ENCODE results near the gene SEMA3C. TPM values are rescaled to one million over a fixed set of nuclear protein-coding genes. Genes with fewer than 3 reads are reported as not detected.

Gene SEMA3C
- total RNA-seq, 2 donors from 2014 or later, result 66.4 to 147 TPM

- H3K36me3 ChIP-seq, result no peaks in the 10 kb centered on the region
- H3K4me3 ChIP-seq, result no peak overlapping the region
- H3K27me3 ChIP-seq (replicated peaks; ENCODE audit: insufficient read depth), result no peaks in the 10 kb centered on the region
- WGBS, result 61% methylated on average over 6 of the region's 6 CpGs
- intact Hi-C loops (cut with DNase I), result loop anchor here (5.0 kb wide), 1 partner anchor 74 kb away; no protein-coding TSS in a partner anchor
- TF ChIP-seq, protein P1, sequence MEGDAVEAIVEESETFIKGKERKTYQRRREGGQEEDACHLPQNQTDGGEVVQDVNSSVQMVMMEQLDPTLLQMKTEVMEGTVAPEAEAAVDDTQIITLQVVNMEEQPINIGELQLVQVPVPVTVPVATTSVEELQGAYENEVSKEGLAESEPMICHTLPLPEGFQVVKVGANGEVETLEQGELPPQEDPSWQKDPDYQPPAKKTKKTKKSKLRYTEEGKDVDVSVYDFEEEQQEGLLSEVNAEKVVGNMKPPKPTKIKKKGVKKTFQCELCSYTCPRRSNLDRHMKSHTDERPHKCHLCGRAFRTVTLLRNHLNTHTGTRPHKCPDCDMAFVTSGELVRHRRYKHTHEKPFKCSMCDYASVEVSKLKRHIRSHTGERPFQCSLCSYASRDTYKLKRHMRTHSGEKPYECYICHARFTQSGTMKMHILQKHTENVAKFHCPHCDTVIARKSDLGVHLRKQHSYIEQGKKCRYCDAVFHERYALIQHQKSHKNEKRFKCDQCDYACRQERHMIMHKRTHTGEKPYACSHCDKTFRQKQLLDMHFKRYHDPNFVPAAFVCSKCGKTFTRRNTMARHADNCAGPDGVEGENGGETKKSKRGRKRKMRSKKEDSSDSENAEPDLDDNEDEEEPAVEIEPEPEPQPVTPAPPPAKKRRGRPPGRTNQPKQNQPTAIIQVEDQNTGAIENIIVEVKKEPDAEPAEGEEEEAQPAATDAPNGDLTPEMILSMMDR (IDR thresholded peaks at IDR 0.05), result no peak
- TF ChIP-seq POLR2AphosphoS5 (IDR thresholded peaks at IDR 0.05) (no peak), POLR2A (IDR thresholded peaks at IDR 0.05) (no peak)
- H3K27ac ChIP-seq, result no peak overlapping the region
- no peaks in the 10 kb centered on the region for H3K9me3 ChIP-seq
- no peak for DNase-seq (ENCODE audit: low spot score)
- peaks cover 4% of the 10 kb centered on the region for H3K4me1 ChIP-seq (replicated peaks)
These were observed 135.6 kb downstream of the SEMA3C start for GRCh38 chr7:80783186-80783677.

- H3K36me3 ChIP-seq, result no peaks in the 10 kb centered on the region
- peak overlapping the region; percentile 42 to 60 for H3K27ac ChIP-seq
- H3K4me3 ChIP-seq, result no peak overlapping the region
- H3K27me3 ChIP-seq (replicated peaks; ENCODE audit: insufficient read depth), result no peaks in the 10 kb centered on the region
- DNase-seq (ENCODE audit: low spot score), result peak; percentile 86
- H3K9me3 ChIP-seq, result no peaks in the 10 kb centered on the region
- intact Hi-C loops (cut with DNase I), result loop anchor here (5.0 kb wide), 1 partner anchor 76 kb away; no protein-coding TSS in a partner anchor
- peaks cover 4% of the 10 kb centered on the region for H3K4me1 ChIP-seq (replicated peaks)
- TF ChIP-seq POLR2A (IDR thresholded peaks at IDR 0.05) (no peak), POLR2AphosphoS5 (IDR thresholded peaks at IDR 0.05) (peak; percentile 85)
- TF ChIP-seq, protein P1 (IDR thresholded peaks at IDR 0.05), result peak in 1 of 4 experiments; percentile 9
These were observed 137.3 kb downstream of the SEMA3C start for GRCh38 chr7:80781561-80781979.

DNA sequence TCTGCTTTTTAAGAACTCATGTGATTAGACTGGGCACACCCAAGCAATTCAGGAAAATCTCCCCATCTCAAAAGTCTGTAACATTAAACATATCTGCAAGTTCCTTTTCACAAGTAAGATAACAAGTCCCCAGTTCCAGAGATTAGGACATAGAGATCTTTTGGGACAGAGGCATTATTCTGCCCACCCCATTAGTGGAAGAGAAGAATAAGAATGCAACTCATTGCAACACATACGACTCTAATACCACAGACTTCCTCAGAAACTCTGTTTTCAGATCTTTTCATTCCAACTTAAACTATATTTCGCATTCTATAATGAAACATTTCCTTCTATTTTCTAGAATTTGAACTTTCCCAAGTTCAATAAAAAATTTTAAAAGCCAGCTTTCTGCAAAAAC, 137.7 kb downstream of the SEMA3C start:
- Histone ChIP-seq H3K27ac (peak overlapping the region; percentile 42 to 60), H3K36me3 (no peaks in the 10 kb centered on the region), H3K4me1 (replicated peaks) (peaks cover 4% of the 10 kb centered on the region), H3K27me3 (replicated peaks; ENCODE audit: insufficient read depth) (no peaks in the 10 kb centered on the region), H3K9me3 (no peaks in the 10 kb centered on the region), H3K4me3 (no peak overlapping the region)
- intact Hi-C loops (cut with DNase I), result loop anchor here (5.0 kb wide), 1 partner anchor 76 kb away; no protein-coding TSS in a partner anchor
- 46% methylated on average over 2 of the region's 2 CpGs for WGBS
- TF ChIP-seq POLR2A (IDR thresholded peaks at IDR 0.05) (no peak), POLR2AphosphoS5 (IDR thresholded peaks at IDR 0.05) (no peak)
- TF ChIP-seq, protein P1 (IDR thresholded peaks at IDR 0.05), result no peak
- no peak for DNase-seq (ENCODE audit: low spot score)

DNA sequence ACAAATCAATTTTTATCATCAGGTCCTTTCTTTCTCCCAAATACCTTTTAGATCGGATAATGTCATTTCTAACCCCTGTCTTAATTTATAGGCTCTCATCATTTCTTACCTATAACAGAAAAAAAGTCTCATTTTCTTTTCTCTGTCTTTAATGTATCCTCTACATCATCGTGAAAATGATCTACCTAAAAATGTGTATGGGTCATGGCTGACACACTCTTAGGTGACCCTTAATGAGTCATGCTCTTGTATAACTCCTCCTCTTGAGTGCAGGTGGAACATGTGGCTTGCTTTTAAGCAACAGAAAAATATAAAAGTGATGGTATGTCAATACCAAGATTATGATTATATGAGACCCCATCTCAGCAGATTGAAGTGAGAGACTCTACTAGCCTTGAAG, 139.4 kb downstream of the SEMA3C start:
- 92% methylated on average over 2 of the region's 2 CpGs for WGBS

More for the DNA sequence above, 139.4 kb downstream of the SEMA3C start:
- H3K27me3 ChIP-seq (replicated peaks; ENCODE audit: insufficient read depth), result no peaks in the 10 kb centered on the region
- H3K36me3 ChIP-seq, result no peaks in the 10 kb centered on the region
- DNase-seq (ENCODE audit: low spot score), result no peak
- peaks cover 4% of the 10 kb centered on the region for H3K4me1 ChIP-seq (replicated peaks)
- no peak overlapping the region for H3K27ac ChIP-seq
- intact Hi-C loops (cut with DNase I), result loop anchor here (10.0 kb wide), 1 partner anchor 135 kb away; the partner anchor contains the start of gene SEMA3C
- TF ChIP-seq POLR2AphosphoS5 (IDR thresholded peaks at IDR 0.05), result no peak
- no peak for TF ChIP-seq POLR2A (IDR thresholded peaks at IDR 0.05)
- TF ChIP-seq, protein P1 (IDR thresholded peaks at IDR 0.05), result no peak
- no peaks in the 10 kb centered on the region for H3K9me3 ChIP-seq
- no peak overlapping the region for H3K4me3 ChIP-seq

Measured in prostate gland (tissue), 2 donors.